Astrocyte of the cerebellum (primary cell): Measurements from ENCODE around the gene SRR.

Source experiments
- DNase-seq: peaks from one replicate; pipeline ENCODE4 v3.0.0-alpha.2; 2011; ENCODE audit warnings: low read depth
- H3K4me3 ChIP-seq: 2 replicates; pipeline ENCODE4 v1.5.1; 2011; ENCODE audit warnings: mild to moderate bottlenecking, low read depth, low read length, moderate library complexity
- in situ Hi-C: cut with HindIII; loops from 2 replicates; pipeline ENCODE4 v1.10.0; 2017; ENCODE audit warnings: low sequenced_read_pairs
- TF ChIP-seq, protein P1 (sequence below): IDR thresholded peaks from 2 replicates; pipeline ENCODE4 v1.5.1; 2012; ENCODE audit warnings: low read length, low read depth, moderate library complexity, mild to moderate bottlenecking; ENCODE audit errors: missing control alignments

Gene SRR

DNA sequence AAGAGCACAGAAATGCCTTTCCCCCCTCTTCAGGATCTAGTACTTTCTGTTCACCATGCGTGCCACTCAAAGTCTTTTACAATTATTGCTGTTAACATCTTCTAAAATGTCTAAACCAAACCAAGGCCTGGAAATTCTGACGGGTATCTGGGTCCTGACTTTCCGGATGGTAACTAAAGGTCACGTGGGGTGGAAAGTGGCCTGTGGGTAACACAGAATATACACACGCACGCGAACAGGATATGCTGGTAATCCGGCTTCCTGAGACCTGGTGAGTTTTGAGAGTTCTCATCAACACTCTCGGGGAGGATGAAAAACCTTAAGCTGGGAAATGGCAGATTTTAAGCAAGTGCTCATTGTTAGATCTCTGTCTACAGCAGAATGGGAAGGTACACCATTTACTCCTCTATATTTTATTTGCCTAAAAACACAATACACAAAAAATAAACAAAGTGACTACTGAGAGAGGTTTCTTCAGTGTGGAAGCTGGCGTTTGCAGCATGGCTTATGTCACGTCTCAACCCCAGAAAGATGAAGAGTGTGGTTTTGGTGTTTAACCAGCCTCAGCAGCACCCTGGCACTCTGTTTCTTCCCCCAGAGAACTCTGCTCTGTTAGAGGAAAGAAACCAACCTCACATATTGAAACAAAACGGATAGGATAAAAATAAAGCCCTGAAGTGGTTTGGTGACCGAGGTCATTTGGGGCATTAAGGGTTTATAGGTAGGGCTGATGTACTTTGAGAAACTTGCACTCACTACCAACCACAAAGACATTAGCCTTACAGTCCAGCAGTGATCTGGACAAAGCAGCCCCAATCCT, 37.5 kb upstream of the SRR start:
- in situ Hi-C loops: loop anchor here (5.0 to 25.0 kb wide), 2 partner anchors 49 to 179 kb away; no protein-coding TSS in a partner anchor
- no peak for DNase-seq
- TF ChIP-seq, protein P1, sequence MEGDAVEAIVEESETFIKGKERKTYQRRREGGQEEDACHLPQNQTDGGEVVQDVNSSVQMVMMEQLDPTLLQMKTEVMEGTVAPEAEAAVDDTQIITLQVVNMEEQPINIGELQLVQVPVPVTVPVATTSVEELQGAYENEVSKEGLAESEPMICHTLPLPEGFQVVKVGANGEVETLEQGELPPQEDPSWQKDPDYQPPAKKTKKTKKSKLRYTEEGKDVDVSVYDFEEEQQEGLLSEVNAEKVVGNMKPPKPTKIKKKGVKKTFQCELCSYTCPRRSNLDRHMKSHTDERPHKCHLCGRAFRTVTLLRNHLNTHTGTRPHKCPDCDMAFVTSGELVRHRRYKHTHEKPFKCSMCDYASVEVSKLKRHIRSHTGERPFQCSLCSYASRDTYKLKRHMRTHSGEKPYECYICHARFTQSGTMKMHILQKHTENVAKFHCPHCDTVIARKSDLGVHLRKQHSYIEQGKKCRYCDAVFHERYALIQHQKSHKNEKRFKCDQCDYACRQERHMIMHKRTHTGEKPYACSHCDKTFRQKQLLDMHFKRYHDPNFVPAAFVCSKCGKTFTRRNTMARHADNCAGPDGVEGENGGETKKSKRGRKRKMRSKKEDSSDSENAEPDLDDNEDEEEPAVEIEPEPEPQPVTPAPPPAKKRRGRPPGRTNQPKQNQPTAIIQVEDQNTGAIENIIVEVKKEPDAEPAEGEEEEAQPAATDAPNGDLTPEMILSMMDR: no peak
- H3K4me3 ChIP-seq: no peak overlapping the region

DNA sequence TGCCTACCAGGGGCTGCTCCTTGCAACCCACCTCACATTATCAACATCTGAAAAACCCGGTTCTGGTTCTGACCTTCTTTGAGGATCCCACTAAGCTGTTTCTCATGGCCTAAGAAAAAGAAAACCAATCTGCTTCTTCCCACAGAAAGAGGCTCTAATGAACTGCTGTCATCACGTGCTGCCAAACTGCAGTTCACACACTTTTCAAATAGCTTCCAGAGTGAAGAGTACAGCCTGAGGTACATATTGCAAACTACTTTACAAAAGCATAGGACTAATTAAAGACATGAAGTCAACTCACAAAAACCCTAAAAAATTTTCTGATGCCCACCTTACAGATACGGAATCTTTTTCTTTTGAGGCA, 36.9 kb upstream of the SRR start:
- TF ChIP-seq, protein P1: no peak
- no peak for DNase-seq
- in situ Hi-C loops: loop anchor here (5.0 to 25.0 kb wide), 2 partner anchors 50 to 180 kb away; no protein-coding TSS in a partner anchor
- no peak overlapping the region for H3K4me3 ChIP-seq

DNA sequence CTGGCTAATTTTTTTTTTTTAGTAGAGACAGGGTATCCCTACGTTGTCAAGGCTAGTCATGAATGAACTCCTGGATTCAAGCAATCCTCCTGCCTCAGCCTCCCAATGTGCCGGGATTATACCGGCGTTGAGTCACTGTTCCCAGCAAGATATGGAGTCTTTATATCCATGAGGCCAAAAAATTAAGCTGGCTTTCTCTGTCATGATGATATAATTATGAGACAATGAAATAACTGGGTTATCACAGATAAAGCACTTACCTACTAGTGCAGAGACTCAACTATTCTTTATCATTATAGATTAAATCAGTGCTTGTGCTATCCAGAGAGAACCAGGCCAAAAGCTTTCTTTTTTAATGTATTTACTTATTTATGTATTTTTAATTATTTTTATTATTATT, 36.4 kb upstream of the SRR start:
- H3K4me3 ChIP-seq: no peak overlapping the region
- in situ Hi-C loops: loop anchor here (5.0 to 25.0 kb wide), 2 partner anchors 50 to 180 kb away; no protein-coding TSS in a partner anchor
- DNase-seq: no peak

DNA sequence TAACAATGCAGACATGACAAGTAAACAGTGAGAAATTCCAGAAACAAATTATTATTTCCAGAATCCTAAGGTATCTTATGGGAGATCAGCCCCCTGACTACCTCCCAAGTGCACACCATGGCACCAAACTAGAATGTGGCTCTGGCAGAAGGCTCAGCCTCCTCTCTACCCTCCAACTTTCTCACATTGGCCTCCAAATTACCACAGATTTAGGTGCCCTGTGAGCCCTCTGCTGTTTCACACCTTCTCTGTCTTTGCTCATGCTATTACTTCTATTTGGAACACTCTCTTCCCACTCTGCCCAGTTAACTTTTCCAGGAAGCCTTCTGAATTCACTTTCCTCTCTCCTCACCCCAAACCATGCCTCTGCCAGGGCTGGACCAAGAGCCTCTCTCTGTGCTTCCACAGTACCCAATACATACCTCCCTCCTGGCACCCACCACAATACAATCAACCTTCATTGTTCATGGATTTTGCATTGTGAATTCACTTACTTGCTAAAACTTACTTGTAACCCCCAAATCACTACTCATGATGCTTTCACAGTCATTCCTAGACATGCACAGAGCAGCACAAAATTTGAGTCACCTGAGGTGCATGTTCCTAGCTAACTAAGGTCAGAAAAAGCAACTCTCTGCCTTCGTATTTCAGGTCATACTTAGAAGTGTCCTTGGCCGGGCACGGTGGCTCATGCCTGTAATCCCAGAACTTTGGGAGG, 31.6 kb upstream of the SRR start:
- TF ChIP-seq, protein P1: no peak
- in situ Hi-C loops: loop anchor here (25.0 kb wide), 1 partner anchor 185 kb away; no protein-coding TSS in a partner anchor
- H3K4me3 ChIP-seq: no peak overlapping the region
- no peak for DNase-seq

More for the DNA sequence above, 36.4 kb upstream of the SRR start:
- TF ChIP-seq, protein P1: no peak

DNA sequence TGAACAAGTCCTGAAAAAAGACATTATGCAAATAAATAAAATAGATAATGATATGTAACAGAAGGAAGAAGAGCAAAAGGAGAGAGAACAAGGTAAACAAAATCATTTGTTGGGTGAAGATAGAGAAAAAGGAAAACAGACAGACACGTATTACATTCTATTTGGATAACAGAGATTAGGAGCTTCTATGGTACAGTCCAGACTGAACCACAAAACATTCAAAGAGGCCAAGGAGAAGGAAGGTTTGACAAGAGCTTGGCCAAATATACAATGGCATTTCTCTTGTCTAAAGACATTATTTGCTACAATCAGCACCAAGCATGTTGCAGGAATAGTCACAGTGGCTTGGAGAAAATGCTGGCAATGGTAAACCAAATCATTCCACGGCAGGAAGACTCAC, 29.3 kb upstream of the SRR start:
- no peak overlapping the region for H3K4me3 ChIP-seq
- no peak for DNase-seq
- in situ Hi-C loops: loop anchor here (25.0 kb wide), 1 partner anchor 187 kb away; no protein-coding TSS in a partner anchor
- TF ChIP-seq, protein P1: no peak

DNA sequence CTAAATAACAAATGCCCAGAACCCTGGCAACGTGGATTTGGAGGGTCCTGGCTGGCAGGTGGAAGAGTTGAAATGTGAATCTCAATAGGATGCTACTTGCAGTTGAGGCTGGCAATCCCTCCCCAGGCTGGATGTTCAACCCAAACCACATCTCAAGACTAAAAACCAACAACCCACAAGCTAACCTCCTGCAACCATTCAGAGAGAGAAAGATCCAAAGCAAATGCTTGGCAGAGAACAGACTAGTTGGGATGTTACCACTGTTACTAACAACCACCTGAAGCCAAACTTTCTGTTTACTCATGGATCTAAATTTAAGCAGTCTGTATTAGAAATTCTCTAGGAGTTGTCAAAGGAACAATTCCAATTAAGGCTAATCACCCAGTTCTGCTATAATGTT, 28.0 kb upstream of the SRR start:
- no peak for DNase-seq

More for the DNA sequence above, 28.0 kb upstream of the SRR start:
- no peak overlapping the region for H3K4me3 ChIP-seq
- in situ Hi-C loops: no loop called here
- TF ChIP-seq, protein P1: no peak
